ENCODE data around the gene GALR2. TPM values are rescaled to one million over a fixed set of nuclear protein-coding genes. Genes with fewer than 3 reads are reported as not detected.

The GALR2 gene
- total RNA-seq, 4 donors from 2014 or later = not detected

- no peak for TF ChIP-seq POLR2A (IDR thresholded peaks at IDR 0.05)
- no peak for TF ChIP-seq EP300 (IDR thresholded peaks at IDR 0.05)
- TF ChIP-seq POLR2AphosphoS5 (IDR thresholded peaks at IDR 0.05) = no peak
- no peak for TF ChIP-seq CTCF (IDR thresholded peaks at IDR 0.05)
- H3K4me1 ChIP-seq = no peaks in the 10 kb centered on the region
- H3K4me3 ChIP-seq = no peak overlapping the region
- no peaks in the 10 kb centered on the region for H3K27me3 ChIP-seq
- WGBS, 2 donors (ENCODE audit: low coverage in 1 of 2) = 71 to 72% methylated on average over 7 to 12 of the region's 23 CpGs
- H3K36me3 ChIP-seq = peaks cover 0 to 100% of the 10 kb centered on the region in 2 donors
- no peaks in the 10 kb centered on the region for H3K9me3 ChIP-seq
- H3K27ac ChIP-seq = no peak overlapping the region
- no peak for ATAC-seq
Observed at GRCh38 chr17:76091526-76092286, 17.1 kb downstream of the GALR2 start.

- H3K4me1 ChIP-seq = no peaks in the 10 kb centered on the region
- peaks cover 0 to 100% of the 10 kb centered on the region in 2 donors for H3K36me3 ChIP-seq
- ATAC-seq = no peak
- H3K9me3 ChIP-seq = no peaks in the 10 kb centered on the region
- H3K27ac ChIP-seq = no peak overlapping the region
- H3K27me3 ChIP-seq = no peaks in the 10 kb centered on the region
- H3K4me3 ChIP-seq = no peak overlapping the region
- 82% methylated on average over 8 of the region's 20 CpGs; no CpG with 5 or more reads in 1 of the 2 donors for WGBS, 2 donors (ENCODE audit: low coverage in 1 of 2)
- TF ChIP-seq POLR2A (IDR thresholded peaks at IDR 0.05) = no peak
- no peak for TF ChIP-seq POLR2AphosphoS5 (IDR thresholded peaks at IDR 0.05)
- TF ChIP-seq CTCF (IDR thresholded peaks at IDR 0.05) = no peak
- TF ChIP-seq EP300 (IDR thresholded peaks at IDR 0.05) = no peak
Observed at GRCh38 chr17:76092526-76093413, 18.2 kb downstream of the GALR2 start.

DNA sequence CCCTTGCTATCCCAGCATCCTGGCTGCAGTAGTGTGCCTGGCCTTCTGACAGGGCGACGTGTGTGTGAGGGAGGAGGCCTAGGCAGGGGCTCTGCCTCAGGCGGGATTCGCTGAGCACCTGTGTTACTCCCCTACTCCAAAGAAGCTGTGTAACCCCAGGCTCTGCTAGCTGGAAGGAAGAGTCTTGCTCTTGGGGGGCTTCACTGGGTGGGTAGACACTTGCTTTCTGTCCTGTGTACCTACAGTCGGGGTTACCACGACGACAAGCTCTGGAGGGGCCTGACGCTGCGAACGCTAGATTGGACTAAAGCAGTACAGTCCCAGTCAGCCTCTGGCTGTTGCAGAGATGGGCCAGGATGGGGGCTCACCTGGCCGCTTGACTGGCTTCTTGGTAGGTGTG lies 19.5 kb downstream of the GALR2 start:
- Histone ChIP-seq H3K4me1 (no peaks in the 10 kb centered on the region), H3K4me3 (no peak overlapping the region), H3K27ac (no peak overlapping the region), H3K9me3 (no peaks in the 10 kb centered on the region), H3K27me3 (no peaks in the 10 kb centered on the region), H3K36me3 (peaks cover 0 to 100% of the 10 kb centered on the region in 2 donors)
- no peak for TF ChIP-seq POLR2AphosphoS5 (IDR thresholded peaks at IDR 0.05)
- TF ChIP-seq POLR2A (IDR thresholded peaks at IDR 0.05) = no peak
- no peak for TF ChIP-seq CTCF (IDR thresholded peaks at IDR 0.05)
- TF ChIP-seq EP300 (IDR thresholded peaks at IDR 0.05) = no peak
- no peak for ATAC-seq
- no CpG with 5 or more reads among the region's 11 CpGs for WGBS, 2 donors (ENCODE audit: low coverage in 1 of 2)

DNA sequence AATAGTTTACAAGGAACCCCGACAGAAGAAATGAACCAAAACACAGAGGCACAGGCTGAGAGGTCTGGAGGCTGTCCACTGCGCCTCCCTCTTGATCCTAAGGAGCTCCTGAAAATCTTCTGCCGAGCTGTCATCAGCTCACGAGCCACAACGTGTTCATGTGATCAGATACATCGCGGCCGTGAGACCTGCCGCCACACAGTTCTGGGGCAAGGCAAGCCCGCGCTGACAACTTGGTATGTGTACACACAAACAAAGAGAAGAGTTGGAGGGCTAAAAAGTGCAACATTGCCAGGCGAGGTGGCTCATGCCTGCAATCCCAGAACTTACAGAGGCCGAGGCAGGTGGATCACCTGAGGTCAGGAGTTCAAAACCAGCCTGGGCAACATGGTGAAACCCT lies 21.4 kb downstream of the GALR2 start:
- no peaks in the 10 kb centered on the region for H3K27me3 ChIP-seq
- H3K4me3 ChIP-seq = no peak overlapping the region
- ATAC-seq = no peak
- H3K9me3 ChIP-seq = no peaks in the 10 kb centered on the region
- TF ChIP-seq CTCF (IDR thresholded peaks at IDR 0.05) = no peak
- no peak for TF ChIP-seq POLR2A (IDR thresholded peaks at IDR 0.05)
- TF ChIP-seq EP300 (IDR thresholded peaks at IDR 0.05) = no peak
- no peak for TF ChIP-seq POLR2AphosphoS5 (IDR thresholded peaks at IDR 0.05)
- H3K4me1 ChIP-seq = no peaks in the 10 kb centered on the region
- 78 to 79% methylated on average over 5 to 11 of the region's 13 CpGs for WGBS, 2 donors (ENCODE audit: low coverage in 1 of 2)
- H3K36me3 ChIP-seq = peaks cover 0 to 100% of the 10 kb centered on the region in 2 donors
- H3K27ac ChIP-seq = no peak overlapping the region
